Activated CD4-positive, alpha-beta T cell treated with anti-CD3 and anti-CD28 coated beads, Interleukin-2, amount 50 U/mL, for 1 hour (primary cell): ENCODE measurements around the gene MAMDC4.
"Not testable (repeated sequence)": the region's sequence is repeated elsewhere in the genome, so short reads cannot be mapped to it uniquely, and the experiment has no call there.

Experiments
- DNase-seq: peaks from one replicate; pipeline ENCODE4 v3.0.0-alpha.2; 2020

MAMDC4 gene

DNA sequence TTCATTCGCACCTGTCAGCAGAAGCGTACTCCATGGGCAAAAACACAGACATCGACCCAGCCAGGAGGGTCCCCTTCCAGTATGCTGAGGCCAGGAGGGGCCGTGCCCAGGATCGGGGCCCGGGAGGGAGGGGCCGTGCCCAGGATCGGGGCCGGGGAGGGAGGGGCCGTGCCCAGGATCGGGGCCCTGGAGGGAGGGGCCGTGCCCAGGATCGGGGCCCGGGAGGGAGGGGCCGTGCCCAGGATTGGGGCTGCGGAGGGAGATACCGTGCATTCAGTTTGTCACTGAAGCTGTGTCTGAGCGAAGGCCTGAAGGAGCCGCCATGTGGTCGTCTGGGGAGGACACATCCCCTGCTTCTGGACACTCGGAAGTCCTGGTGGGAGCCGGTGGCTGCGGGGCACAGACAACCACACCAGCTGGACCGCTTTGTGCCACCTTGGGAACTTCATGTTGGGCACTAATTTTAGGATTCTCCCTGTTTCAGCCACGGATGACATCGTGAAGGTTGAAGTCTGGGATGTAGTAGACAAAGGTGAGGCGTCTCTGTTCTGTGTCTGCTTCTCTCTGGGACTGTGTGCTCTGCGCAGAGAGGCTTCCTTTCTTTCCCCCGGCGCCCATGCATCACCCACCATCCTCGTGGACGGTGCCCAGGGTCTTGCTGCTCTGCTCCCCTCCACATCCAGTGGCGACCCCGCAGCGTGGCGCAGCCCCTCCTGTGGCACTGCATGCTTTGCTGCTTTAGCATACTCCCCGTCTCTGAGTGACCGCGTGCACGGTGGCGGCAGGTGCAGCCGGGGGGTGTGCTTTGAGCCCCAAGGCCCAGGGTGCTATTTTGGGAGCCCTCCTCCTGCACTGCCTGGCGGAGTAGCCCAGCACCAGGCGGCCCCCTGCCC is 26.6 kb upstream of the MAMDC4 start:
- DNase-seq, result no peak

DNA sequence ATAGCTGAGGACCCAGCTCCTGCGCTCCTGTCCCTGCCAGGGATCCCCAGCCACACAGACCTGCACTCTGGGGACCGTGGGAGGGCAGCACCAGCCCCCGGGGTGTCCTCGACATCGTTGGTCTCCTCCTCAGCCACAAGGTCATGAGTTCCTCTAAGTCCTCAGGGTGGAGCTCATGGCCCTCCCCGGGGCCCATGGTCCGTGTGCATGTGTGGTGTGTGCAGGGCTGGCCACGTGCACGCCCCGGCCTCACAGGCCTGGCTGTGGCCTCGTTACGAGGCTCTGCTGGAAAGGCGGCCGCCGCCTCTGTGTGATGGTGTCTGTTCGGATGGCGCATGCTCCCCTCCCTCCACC is 26.0 kb upstream of the MAMDC4 start:
- no peak for DNase-seq

DNA sequence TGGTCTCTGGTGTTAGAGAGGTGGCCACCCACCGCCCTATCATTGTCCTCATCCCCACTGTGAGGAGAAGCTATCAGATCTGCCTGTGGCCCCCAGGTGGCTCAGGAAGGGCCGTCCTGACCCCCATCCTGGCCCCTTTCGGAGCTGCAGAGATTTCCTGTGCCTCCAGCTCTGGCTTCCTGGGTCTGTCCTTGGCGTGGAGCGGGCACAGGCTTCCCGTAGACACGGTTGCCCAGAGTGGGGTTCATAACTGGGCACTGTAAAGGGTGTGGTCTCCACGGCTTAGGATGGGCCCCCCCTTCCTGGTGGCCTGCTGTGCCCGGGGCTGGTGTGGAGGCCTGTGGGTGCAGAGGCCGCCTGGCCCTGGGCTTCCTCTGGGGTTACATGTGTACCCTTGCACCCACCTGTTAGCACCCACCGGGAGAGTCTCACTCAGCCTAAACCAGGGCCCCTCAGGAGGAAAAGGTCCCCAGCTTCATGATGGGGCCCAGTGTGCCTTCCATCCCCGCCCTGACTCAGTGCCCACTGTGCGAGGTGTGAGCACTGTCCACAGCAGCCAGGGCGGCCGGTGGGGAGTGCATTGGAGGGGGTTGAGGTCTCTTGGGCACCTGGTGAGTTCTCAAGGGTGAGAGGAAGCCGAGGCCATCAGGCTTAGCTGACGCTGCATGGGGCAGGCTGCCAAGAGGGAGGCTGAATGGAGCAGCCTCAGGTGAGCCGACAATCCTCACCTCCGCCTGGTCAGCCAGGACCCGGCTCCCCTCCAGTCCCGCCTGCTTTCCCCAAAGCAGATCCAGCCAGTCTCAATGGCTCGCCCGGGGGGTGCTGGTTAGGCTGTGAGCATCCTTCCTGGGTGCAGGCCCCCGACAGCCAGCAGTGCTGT is 25.2 kb upstream of the MAMDC4 start:
- DNase-seq, result no peak

DNA sequence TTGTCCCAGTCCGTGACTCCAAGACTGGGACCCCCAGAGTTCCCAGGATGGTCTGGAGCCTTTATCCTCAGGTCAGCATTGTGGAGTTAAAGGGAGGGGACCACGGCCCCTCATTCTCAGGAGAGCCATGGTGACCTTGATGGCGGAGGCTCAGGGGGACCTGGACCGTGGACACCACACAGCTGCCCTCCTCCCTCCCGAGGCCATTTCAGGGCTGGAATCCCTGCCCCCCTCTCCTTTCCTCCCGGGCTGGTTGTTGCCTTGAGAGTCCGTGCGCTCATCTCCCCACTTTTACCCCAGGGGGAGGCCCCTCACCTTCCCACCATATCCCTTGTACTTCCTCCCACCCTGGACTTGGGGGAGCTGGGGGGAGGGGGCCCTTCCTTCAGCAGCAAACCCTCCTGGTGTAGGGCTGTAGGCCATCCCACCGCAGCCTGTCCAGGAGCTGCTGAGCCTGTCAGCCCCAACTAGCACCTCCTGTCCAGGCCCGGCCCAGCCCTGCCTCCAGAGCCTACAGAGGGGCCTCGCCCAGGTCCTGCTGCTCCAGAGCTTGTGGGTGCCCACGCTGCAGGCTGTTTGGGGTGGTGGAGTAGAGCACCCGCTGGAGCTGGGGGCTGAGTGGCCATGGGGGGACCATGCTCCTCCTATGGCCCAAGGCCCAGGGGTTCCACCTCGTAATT is 24.2 kb upstream of the MAMDC4 start:
- DNase-seq, result no peak

DNA sequence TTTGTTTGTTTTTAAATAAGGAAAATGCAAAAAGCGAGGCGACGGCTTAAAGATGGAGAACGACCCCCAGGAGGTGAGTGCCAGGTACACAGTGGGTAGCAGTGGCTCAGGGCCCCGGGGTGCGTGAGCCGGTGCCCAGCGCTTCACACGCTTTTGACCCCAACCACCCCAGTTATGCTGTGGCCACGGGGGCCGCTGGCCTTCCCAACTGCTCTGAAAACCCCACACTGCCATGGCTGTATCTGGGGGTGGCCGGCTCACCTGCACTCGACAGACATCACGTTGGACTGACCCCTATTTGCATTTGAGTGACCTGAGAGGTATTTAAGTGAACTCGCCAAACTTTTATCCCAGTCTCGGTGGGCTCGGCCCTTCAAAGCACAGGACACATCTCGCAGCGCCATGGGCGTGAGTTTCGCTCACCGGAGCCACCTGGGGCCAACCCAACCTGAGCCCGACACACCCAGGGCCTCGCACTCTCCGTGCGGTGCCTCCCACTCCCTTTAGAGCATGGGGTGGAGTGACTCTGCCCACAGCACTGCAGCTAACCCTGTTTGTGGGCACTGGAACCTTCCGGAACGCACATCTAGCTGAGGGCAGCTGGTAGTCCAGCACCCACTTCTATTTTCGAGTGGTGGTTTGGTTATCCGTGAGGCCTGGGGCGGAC is 23.5 kb upstream of the MAMDC4 start:
- DNase-seq, result no peak

DNA sequence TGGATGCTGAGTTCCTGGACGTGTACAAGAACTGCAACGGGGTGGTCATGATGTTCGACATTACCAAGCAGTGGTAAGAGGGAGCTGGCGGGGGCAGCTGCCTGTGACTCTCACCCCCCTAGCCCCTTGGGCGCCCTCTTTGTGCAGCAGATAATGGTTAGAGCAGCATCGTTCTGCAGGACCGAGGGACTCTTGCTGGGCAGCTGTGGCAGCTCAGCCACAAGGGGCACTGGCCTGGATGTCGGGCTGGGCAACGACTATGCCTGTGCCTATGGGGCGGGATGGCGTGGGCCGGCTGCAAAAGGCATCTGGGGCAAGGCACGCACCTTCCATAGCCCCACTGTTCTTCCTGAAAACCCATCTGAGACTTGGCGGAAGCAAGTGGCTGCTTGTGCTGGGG is 22.7 kb upstream of the MAMDC4 start:
- DNase-seq, result no peak

DNA sequence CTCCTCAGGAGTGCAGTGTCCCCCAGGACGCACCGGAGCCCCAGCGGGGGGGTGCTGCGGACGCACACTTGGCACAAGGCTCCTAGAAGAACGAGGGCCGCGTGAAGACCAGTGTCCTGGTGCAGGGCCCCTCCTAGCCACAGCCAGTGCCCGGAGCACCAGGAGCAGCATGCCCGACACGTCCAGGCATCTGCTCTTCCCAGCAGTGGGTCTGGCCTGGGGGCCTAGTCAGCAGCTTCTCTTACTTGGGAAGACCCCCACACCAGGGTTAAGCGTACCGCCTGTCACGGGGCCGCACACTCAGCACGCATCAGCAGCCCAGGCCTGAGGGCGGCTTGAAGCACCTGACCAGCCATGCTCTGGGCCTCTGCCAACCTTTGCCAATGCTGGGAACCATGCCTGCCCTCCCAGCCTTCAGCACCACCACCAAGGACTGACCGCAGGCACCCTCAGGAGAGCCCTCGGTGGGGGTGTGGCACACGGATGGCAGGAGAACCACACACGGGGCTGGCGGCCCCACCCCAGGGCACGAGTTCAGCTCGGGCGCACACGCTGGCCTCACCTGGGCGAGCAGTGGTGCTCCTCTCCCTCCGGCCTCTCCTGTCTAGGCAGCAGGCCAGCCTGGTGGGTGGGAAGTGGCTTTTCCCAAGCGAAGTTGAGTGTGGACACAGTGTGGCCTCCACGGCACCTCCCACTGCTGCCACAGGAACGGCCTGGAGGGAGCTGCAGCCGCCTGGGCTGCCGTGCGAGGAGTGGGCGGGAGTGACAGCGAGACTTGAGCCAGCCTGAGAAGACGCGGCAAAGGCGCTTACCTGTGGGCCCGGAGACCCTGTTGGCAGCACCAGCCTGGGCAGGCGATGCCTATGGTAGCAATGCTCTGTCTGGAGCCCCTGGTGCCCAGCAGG is 21.9 kb upstream of the MAMDC4 start:
- no peak for DNase-seq

DNA sequence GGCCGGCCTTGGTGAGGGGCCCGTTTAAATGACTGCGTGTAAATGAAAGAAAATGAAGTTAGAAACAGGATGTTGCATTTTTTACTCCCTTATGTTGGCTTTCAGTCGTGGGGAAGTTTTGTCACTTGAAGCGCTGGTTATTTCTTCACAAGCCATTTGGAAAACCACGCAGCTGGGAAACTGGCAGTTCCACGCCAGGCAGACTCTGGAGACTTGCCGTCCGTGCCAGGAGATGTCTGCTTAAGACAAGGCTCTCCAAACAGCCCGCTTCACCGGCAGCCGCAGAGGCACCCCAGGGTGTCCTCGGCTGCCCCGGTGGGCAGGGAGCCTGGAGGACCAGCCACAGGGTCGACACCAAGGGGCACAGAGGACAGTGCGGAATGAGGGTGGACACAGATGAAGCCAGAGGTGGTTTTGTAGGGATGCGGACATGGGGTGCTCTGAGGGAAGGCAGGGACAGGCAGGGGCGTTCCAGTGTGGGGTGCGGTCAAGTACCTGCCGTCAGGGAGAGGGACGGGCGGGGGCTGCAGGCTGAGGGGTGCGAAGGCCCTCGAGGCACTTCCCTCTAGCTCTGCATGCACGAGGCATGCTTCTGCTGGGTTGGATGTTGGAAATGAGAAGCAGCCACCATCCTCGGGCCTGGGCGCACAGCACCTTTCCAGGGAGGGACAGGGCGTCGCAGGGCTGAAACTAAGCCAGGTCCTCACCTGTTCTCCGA is 21.0 kb upstream of the MAMDC4 start:
- no peak for DNase-seq

DNA sequence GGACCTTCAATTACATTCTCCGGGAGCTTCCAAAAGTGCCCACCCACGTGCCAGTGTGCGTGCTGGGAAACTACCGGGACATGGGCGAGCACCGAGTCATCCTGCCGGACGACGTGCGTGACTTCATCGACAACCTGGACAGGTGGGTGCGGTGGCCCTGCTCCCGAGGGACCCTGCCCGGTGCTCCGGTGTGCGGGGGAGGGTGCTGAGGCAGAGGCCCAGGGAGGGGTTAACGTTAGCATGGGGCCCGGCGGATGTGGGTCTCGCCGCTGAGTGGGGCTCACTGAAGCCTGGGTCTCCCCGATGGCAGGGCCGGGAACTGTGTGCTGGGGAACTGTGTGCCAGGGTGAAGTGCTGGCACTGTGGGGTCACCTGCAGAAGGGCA is 20.4 kb upstream of the MAMDC4 start:
- no peak for DNase-seq

DNA sequence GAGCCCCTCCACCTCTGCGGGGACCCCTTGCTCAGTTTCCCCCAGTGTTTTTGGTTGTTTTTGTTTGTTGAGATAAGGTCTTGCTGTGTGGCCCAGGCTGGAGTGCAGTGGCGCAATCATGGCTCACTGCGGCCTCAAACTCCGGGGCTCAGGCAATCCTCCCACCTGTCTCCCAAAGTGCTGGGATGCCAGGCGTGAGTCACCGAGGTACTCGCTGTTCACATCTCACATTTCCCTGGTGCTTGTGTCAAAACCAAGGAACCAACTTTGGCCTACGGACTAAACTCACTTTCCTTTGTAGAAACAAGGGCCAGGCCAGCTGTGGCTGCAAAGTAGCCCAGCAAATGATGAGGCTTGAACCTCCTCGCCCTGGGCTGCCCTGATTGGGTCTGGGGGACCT is 19.6 kb upstream of the MAMDC4 start:
- no peak for DNase-seq

DNA sequence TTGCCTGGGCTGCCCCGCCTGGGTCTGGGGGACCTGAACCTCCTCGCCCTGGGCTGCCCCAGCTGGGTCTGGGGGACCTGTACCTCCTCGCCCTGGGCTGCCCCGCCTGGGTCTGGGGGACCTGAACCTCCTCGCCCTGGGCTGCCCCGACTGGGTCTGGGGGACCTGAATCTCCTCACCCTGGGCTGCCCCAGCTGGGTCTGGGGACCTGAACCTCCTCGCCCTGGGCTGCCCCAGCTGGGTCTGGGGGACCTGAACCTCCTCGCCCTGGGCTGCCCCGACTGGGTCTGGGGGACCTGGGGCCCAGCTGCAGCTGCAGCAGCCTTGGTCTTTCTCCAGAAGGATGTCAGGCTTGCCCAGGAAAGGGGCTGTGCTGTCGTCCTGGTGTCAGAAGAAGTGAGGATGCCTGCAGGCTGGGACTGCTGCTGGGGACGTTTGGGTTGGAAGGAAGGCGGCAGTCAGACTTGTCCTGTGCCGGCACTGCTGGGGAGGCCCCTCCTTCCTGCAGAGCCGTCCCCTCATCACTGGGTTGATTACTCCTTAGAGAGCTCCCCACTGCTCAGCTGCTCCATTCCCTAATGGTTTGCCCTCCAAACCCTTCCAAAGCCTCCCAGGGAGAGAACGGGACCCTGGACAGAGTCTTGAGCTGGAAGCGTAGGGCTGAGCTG is 18.6 kb upstream of the MAMDC4 start:
- not testable (repeated sequence) for DNase-seq

DNA sequence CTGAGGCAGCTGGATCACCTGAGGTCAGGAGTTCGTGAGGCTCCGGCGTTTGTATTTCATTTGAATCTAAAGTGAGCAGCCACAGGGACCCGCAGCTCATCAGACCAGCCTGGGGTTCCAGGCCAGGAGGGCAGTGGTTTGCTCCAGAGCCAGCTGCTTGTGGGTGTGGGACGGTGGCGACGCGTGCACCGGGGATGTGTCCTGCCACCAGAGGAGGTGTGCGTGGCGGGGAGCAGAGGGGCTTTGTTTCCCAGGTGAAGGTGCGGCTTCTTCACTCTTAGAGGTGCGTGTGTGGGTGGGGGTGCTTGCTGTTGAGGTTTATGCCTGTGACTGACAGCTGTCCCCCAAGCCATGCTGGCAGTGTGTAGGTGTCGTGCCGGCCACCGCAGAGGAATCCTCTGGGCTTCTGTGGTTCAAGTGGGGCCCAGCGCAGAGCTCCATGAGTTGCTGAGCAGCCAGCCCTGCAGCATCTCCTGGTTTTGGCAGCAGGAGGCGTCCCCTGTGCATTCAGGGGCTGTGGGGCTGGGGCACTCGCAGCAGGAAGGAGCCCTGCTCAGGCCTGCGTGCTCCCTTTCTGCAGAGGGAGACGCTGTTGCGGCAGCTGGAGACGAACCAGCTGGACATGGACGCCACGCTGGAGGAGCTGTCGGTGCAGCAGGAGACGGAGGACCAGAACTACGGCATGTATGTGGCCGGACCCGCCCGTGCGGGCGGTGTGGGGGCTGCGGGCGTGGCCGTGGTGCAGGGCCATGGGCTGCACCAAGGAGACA is 16.8 kb upstream of the MAMDC4 start:
- no peak for DNase-seq

DNA sequence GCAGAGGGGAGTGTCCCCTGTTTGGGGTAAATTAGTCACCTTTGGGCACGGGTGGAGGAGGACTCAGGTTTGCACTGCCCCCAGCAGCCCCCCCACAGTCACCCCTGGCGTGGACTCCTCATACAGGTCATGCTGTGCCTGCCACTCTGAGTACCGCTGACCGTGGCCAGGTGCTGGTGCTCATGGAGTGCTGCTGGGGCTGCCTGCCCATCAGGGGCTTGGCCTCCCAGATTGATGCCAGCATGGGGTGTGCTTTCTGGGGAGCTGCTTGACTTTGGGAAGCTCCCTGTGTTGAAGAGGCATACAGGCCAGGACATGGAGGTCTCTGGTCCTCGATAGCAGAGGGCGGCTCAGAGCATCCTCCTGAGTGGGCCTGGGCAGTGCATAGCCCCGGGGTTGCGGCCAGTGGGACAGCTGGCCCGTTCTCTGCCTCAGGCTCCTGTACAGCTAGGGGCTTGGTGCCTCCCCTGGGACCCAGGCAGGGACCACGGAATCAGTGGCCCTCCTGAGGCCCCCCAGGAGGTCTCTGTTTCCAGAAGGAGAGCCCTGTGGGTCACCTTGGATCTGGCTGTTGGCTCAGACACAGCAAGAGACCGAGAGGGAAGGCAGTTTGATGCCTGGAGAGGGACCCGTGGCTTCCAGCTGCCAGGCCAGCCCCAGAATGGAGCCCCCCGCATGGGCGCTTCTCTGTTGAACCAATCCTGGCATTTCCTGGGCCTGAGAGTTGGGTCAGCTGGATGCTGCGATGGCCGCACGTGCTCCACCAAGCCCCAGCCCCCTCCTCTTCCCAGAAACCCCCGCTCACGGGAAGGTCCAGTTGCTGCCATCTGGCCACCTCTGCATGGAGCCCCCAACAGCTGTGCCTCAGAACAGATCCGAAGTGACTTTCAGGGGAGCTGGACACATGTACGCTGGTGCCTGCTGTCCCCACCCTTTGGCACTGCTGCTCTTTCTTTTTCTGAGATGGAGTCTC is 15.9 kb upstream of the MAMDC4 start:
- DNase-seq, result no peak

DNA sequence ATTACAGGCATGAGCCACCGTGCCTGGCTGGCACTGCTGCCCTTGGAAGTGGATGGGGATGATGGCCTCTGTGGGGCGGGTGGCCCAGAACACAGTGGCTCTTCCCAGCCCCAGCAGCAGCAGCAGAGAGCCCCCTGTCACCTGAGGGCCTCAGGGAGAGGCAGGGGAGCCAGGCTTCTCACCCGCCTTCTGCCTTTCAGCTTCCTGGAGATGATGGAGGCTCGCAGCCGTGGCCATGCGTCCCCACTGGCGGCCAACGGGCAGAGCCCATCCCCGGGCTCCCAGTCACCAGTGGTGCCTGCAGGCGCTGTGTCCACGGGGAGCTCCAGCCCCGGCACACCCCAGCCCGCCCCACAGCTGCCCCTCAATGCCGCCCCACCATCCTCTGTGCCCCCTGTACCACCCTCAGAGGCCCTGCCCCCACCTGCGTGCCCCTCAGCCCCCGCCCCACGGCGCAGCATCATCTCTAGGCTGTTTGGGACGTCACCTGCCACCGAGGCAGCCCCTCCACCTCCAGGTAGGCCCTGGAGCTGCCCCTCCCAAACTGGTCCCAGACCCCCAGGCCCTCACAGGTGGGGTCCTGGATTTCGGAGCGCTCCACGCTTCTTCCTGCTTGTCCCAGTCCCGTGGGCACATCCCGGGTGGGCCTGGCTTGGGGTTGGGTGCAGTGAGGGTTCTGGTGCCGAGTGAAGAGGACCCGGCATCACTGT is 14.8 kb upstream of the MAMDC4 start:
- no peak for DNase-seq

DNA sequence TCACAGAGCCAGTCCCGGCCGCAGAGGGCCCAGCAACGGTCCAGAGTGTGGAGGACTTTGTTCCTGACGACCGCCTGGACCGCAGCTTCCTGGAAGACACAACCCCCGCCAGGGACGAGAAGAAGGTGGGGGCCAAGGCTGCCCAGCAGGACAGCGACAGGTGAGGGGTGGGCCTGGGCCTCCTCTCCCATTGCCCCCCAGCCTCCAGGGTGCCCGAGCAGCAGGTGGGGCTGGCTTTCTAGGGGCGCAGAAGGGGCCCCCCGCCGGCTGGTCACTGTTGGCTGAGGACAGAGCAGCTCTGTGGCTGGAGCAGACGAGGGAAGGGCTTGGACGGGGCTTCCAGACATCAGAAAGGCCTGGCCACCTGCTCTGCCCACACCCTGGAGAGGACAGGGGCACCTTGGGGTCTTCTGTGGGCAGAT is 14.3 kb upstream of the MAMDC4 start:
- not testable (repeated sequence) for DNase-seq

DNA sequence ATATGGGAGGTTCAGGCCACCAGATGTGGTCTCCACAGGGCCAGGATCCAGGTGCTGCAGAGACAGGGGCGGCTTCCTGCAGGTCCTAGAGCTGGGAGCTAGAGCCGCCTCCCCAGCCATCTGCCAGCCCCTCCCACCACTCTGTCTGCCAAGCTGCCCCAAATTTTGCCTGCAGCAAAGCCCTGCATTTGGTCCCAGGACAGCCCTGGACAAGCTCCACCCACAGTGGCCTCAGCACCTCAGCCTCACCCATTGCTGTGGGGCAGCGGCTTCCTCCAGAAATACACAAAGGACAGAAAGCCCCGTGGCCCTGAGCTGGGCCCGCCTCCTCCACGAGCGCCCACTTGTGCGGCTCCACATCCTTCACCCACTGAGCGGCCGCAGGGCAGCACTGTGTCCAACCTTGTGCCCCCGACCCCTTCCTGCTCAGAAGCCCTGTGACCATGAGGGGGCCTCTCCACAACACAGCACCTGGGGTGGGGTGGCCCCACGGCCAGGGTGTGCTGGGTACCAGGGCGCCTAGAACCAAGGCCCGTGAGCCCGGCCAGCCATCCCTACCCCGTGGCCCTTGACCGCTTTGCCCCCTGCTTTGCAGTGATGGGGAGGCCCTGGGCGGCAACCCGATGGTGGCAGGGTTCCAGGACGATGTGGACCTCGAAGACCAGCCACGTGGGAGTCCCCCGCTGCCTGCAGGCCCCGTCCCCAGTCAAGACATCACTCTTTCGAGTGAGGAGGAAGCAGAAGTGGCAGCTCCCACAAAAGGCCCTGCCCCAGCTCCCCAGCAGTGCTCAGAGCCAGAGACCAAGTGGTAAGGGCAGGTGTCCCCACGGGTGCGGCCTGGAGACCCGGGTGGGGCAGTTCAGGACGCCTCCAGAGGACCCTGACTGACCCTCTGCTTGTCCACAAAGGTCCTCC is 13.6 kb upstream of the MAMDC4 start:
- no peak for DNase-seq
